K562 (cell line): Measurements from ENCODE around the gene IL6R. TPM values are rescaled to one million over a fixed set of nuclear protein-coding genes. Genes with fewer than 3 reads are reported as not detected.

ENCODE experiments used
- CBX8 ChIP-seq: fragments of 200-600 bp; sonication (generic); IDR thresholded peaks from 2 replicates; pipeline ENCODE4 v1.6.1; 2012; ENCODE audit warnings: borderline replicate concordance, mixed run types, low read depth, mild to moderate bottlenecking, moderate library complexity, mixed read lengths, low read length, control low read depth, inconsistent platforms; ENCODE audit not compliant: poor library complexity, severe bottlenecking; ENCODE audit errors: extremely low read depth
- CHD7 ChIP-seq: fragments of 200-600 bp; sonication (generic); IDR thresholded peaks from one replicate; pipeline ENCODE4 v1.6.1; 2012; ENCODE audit warnings: mild to moderate bottlenecking, low read depth, low read length, inconsistent platforms
- EHMT2 ChIP-seq: fragments of 450-650 bp; IDR thresholded peaks from 2 replicates; pipeline ENCODE4 v1.6.1; 2018; ENCODE audit warnings: antibody characterized with exemption
- MEF2A ChIP-seq: IDR thresholded peaks from 2 replicates; pipeline ENCODE4 v1.6.1; 2011; ENCODE audit warnings: low read depth, mild to moderate bottlenecking, low read length, moderate library complexity; ENCODE audit not compliant: control insufficient read depth
- NR2C2 ChIP-seq, 2 experiments: fragments of 200-800 bp in 1 of 2; sonication (Bioruptor generic) in 1 of 2; sonication (generic) in 1 of 2; formaldehyde crosslinking in 1 of 2; IDR thresholded peaks; 2 replicates each; pipeline versions ENCODE4 v1.6.1 to v1.8.0; 2016 to 2022; ENCODE audit warnings: mild to moderate bottlenecking in 1 of 2, missing compliant biosample characterization in 1 of 2, missing genetic modification characterization in 1 of 2, missing genetic modification reagents in 1 of 2
- POLR2B ChIP-seq: fragments of 450-650 bp; IDR thresholded peaks from 2 replicates; pipeline ENCODE4 v1.6.1; 2018; ENCODE audit warnings: low read depth; ENCODE audit not compliant: partially characterized antibody
- SRSF9 ChIP-seq: fragments of 200-400 bp; formaldehyde crosslinking; IDR thresholded peaks from 2 replicates; pipeline ENCODE4 v1.6.1; 2017; ENCODE audit warnings: low read depth, low read length, borderline replicate concordance
- TGIF2 ChIP-seq: sonication (generic); formaldehyde crosslinking; IDR thresholded peaks from 2 replicates; pipeline ENCODE4 v1.8.1; 2022; ENCODE audit warnings: mild to moderate bottlenecking, missing genetic modification reagents, moderate library complexity
- XRCC5 ChIP-seq: fragments of 200-400 bp; formaldehyde crosslinking; IDR thresholded peaks from 2 replicates; pipeline ENCODE4 v1.6.1; 2017; ENCODE audit warnings: low read depth, mild to moderate bottlenecking, low read length
- ZNF224 ChIP-seq: sonication (generic); formaldehyde crosslinking; IDR thresholded peaks from 2 replicates; pipeline ENCODE4 v1.8.0; 2022; ENCODE audit warnings: mild to moderate bottlenecking, missing genetic modification reagents
- ZNF449 ChIP-seq: fragments of 250-450 bp; sonication (Bioruptor Pico); IDR thresholded peaks from 2 replicates; pipeline ENCODE4 v1.8.0; 2022; ENCODE audit warnings: moderate library complexity, mild to moderate bottlenecking, inconsistent platforms
- ZNF76 ChIP-seq: fragments of 250-450 bp; sonication (Bioruptor Pico); IDR thresholded peaks from 2 replicates; pipeline ENCODE4 v1.4.0; 2020; ENCODE audit warnings: mild to moderate bottlenecking, moderate library complexity, borderline replicate concordance
- polyA plus RNA-seq, 8 experiments: library from polyadenylated mRNA; depleted of rRNA in 4 of 8; stranded (reverse) in 5 of 8; unstranded in 3 of 8; fragments of >200 nt; fragmentation: Nextera tagmentation in 2 of 8; fragmentation: Illumina TruSeq in 1 of 8; extraction: Ambion mirVana in 2 of 8; extraction: Trizol in 1 of 8; gene quantifications; 2 replicates each; pipeline versions ENCODE4 v1.2.1 to v1.2.3, GENCODE V29; 2011 to 2014; ENCODE audit warnings: inconsistent platforms in 1 of 8, missing spikeins in 1 of 8
- total RNA-seq, 7 experiments: library from RNA; depleted of rRNA in 6 of 7; stranded (reverse); fragments of >200 nt in 6 of 7; fragmentation: Illumina TruSeq in 2 of 7; extraction: Trizol in 2 of 7; gene quantifications; 2 replicates each; pipeline versions ENCODE4 v1.2.1 to v1.2.3, GENCODE V29; 2011 to 2021; ENCODE audit warnings: low replicate concordance in 1 of 7

IL6R gene
- total and polyA plus RNA-seq, 9 of the 15 experiments (the other 6 are each of a cell fraction or from before 2014, with no cell fraction given) = 0.05 to 1.1 (median 0.11) TPM; not detected in 2

GRCh38 chr1:154431586-154432373 lies 26.6 kb downstream of the IL6R start (continued):
- TF ChIP-seq NR2C2 (CRISPR knock-in tag; IDR thresholded peaks at IDR 0.05) = no peak
- peak; percentile 55; the same call in 1 of the 2 replicates for TF ChIP-seq NR2C2 (tag; IDR thresholded peaks at IDR 0.05)
- TF ChIP-seq XRCC5 = no peak
- no peak for TF ChIP-seq CHD7
- no peak for TF ChIP-seq SRSF9
- no peak for TF ChIP-seq ZNF449 (CRISPR knock-in tag)
- no peak for TF ChIP-seq CBX8
- no peak for TF ChIP-seq POLR2B
- no peak for TF ChIP-seq ZNF76 (CRISPR knock-in tag)
- TF ChIP-seq MEF2A = no peak
- TF ChIP-seq TGIF2 = no peak
- TF ChIP-seq EHMT2 = peak; percentile 52; the same call in 1 of the 2 replicates
- no peak for TF ChIP-seq ZNF224 (CRISPR knock-in tag)
